ENCODE measurements around the gene HYAL2. TPM values are rescaled to one million over a fixed set of nuclear protein-coding genes. Genes with fewer than 3 reads are reported as not detected.
"Not testable (repeated sequence)": the region's sequence is repeated elsewhere in the genome, so short reads cannot be mapped to it uniquely, and the experiment has no call there.

The HYAL2 gene
- total RNA-seq, 2 experiments from 2014 or later, result 4.8 to 5.7 TPM

- Mint-ChIP-seq H3K4me3 (peak overlapping the region; percentile 78), H3K9me3 (no peaks in the 10 kb centered on the region), H3K27me3 (no peaks in the 10 kb centered on the region), H3K36me3 (no peaks in the 10 kb centered on the region), H3K4me1 (ENCODE audit: low read depth) (peaks cover 33% of the 10 kb centered on the region), H3K27ac (peak overlapping the region; percentile 16)
- intact Hi-C loops (cut with micrococcal nuclease), result loop anchor here (1.0 kb wide), 2 partner anchors 16 to 22 kb away; partner anchors contain the start of genes HYAL3 and NAA80
- CTCF ChIA-PET, result interaction anchor here (0.5 to 2.2 kb wide), 11 partner anchors 10 to 221 kb away, joined by 3 to 16 read pairs (median 4); partner anchors contain the start of genes HYAL3 and NAA80
- POLR2A ChIA-PET, result interaction anchor here (2.4 kb wide), 1 partner anchor 15 kb away, joined by 7 read pairs; no protein-coding TSS in a partner anchor
- peak; percentile 70 for DNase-seq
Measured at GRCh38 chr3:50320853-50321335, 1.7 kb downstream of the HYAL2 start.

GRCh38 chr3:50319894-50320625, 2.5 kb downstream of the HYAL2 start:
- H3K27me3 Mint-ChIP-seq, result no peaks in the 10 kb centered on the region

DNA sequence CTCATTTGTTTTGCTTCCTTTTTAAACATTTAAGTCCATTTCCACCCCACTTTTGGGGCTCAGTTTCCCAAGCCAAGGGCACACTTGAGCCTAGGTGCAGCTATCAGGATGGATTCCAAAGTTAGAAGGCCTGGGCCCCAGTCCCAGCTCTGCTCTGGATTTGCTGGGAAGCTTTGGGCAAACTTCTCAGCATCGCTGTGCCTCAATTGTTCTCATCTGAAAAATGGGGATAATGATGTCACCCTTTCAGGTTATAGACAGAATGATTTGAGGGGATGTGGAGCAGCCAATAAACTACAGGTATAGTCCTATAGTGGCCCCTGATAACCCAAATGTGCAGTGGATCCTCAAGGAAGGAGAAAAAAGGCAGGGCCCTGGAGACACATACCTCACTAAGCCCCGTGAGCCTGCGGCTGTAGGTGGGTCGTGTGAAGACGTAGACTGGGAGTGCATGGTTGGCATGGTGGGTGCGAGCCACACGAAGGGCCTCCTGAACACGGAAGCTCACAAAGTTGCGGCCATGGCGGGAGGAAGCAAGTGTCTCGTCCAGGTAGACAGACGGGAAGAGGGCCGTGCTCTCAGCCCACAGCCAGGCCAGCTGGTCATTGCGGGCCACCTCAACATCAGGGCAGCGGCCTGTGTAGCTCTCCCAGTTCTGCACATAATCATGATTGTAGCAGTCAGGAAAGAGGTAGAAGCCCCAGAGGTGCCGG, 3.2 kb downstream of the HYAL2 start:
- no peak for DNase-seq
- Mint-ChIP-seq H3K27me3 (no peaks in the 10 kb centered on the region), H3K27ac (no peak overlapping the region), H3K4me3 (no peak overlapping the region), H3K4me1 (ENCODE audit: low read depth) (peaks cover 33% of the 10 kb centered on the region), H3K36me3 (no peaks in the 10 kb centered on the region), H3K9me3 (no peaks in the 10 kb centered on the region)
- intact Hi-C loops (cut with micrococcal nuclease), result no loop called here
- CTCF ChIA-PET, result interaction anchor here (0.6 to 0.7 kb wide), 2 partner anchors 63 to 92 kb away, joined by 3 read pairs; no protein-coding TSS in a partner anchor
- POLR2A ChIA-PET, result interaction anchor here (1.4 to 2.4 kb wide), 3 partner anchors 9 to 20 kb away, joined by 4 to 7 read pairs (median 7); partner anchors contain the start of genes HYAL3, NAA80 and TUSC2

More at GRCh38 chr3:50319894-50320625, 2.5 kb downstream of the HYAL2 start:
- intact Hi-C loops (cut with micrococcal nuclease), result no loop called here
- no peak for DNase-seq
- no peaks in the 10 kb centered on the region for H3K36me3 Mint-ChIP-seq
- POLR2A ChIA-PET, result interaction anchor here (2.4 kb wide), 1 partner anchor 16 kb away, joined by 7 read pairs; no protein-coding TSS in a partner anchor
- H3K4me3 Mint-ChIP-seq, result peak overlapping the region; percentile 78
- CTCF ChIA-PET, result interaction anchor here (1.0 to 2.2 kb wide), 3 partner anchors 21 to 73 kb away, joined by 3 to 16 read pairs (median 3); partner anchors contain the start of genes HYAL3 and NAA80
- peaks cover 33% of the 10 kb centered on the region for H3K4me1 Mint-ChIP-seq (ENCODE audit: low read depth)
- no peaks in the 10 kb centered on the region for H3K9me3 Mint-ChIP-seq
- H3K27ac Mint-ChIP-seq, result no peak overlapping the region

- intact Hi-C loops (cut with micrococcal nuclease), result no loop called here
- CTCF ChIA-PET, result interaction anchor here (0.6 to 0.7 kb wide), 2 partner anchors 62 to 92 kb away, joined by 3 read pairs; no protein-coding TSS in a partner anchor
Measured at GRCh38 chr3:50318615-50319014, 3.9 kb downstream of the HYAL2 start.

GRCh38 chr3:50318163-50318562, 4.4 kb downstream of the HYAL2 start:
- Mint-ChIP-seq H3K27me3 (no peaks in the 10 kb centered on the region), H3K27ac (no peak overlapping the region), H3K4me3 (no peak overlapping the region), H3K36me3 (no peaks in the 10 kb centered on the region), H3K4me1 (ENCODE audit: low read depth) (peaks cover 32% of the 10 kb centered on the region), H3K9me3 (no peaks in the 10 kb centered on the region)
- intact Hi-C loops (cut with micrococcal nuclease), result no loop called here
- ChIA-PET POLR2A (interaction anchor here (1.4 to 2.2 kb wide), 2 partner anchors 10 to 18 kb away, joined by 4 to 7 read pairs; partner anchors contain the start of genes HYAL3, NAA80 and TUSC2), CTCF (interaction anchor here (2.4 kb wide), 1 partner anchor 8 kb away, joined by 8 read pairs; no protein-coding TSS in a partner anchor)
- no peak for DNase-seq

More at GRCh38 chr3:50318615-50319014, 3.9 kb downstream of the HYAL2 start:
- no peaks in the 10 kb centered on the region for H3K27me3 Mint-ChIP-seq
- H3K4me1 Mint-ChIP-seq (ENCODE audit: low read depth), result peaks cover 33% of the 10 kb centered on the region
- no peak overlapping the region for H3K27ac Mint-ChIP-seq
- H3K9me3 Mint-ChIP-seq, result no peaks in the 10 kb centered on the region
- no peaks in the 10 kb centered on the region for H3K36me3 Mint-ChIP-seq
- H3K4me3 Mint-ChIP-seq, result no peak overlapping the region
- POLR2A ChIA-PET, result interaction anchor here (1.4 to 2.4 kb wide), 3 partner anchors 9 to 19 kb away, joined by 4 to 7 read pairs (median 7); partner anchors contain the start of genes HYAL3, NAA80 and TUSC2
- no peak for DNase-seq

GRCh38 chr3:50317300-50317699, 5.2 kb downstream of the HYAL2 start:
- peaks cover 29% of the 10 kb centered on the region for H3K4me1 Mint-ChIP-seq (ENCODE audit: low read depth)

DNA sequence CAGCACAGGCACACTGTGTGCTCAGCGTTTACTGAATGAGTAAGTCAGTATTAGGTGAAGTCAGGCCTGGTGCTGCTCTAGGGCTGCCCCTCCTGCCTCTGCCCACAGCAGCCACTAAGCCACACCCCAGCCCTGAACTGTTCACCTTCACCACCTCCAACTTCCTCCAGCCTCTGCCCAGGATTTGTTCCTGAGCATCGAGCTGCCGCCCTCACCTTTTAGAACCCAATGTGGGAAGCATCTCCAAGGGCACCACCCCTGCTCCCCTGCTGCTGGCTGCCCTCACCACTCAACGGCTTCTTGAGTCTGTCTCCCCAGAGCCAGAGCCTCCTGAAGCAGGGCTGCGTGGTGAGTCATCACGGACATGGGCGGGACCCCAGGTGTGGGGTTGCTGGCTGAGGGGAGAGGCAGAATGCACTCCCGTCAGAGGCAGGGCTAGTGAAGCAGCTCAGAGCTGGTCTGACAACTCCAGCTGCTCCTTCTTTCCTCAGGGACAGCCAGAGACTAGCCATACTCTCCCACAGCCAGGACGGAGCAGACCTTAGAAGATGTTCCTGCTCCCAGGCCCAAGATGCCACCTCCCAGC, 5.8 kb downstream of the HYAL2 start:
- Mint-ChIP-seq H3K9me3 (no peaks in the 10 kb centered on the region), H3K27ac (peak overlapping the region; percentile 81)

More at GRCh38 chr3:50317300-50317699, 5.2 kb downstream of the HYAL2 start:
- H3K27ac Mint-ChIP-seq, result peak overlapping the region; percentile 81
- no peak for DNase-seq
- no peaks in the 10 kb centered on the region for H3K27me3 Mint-ChIP-seq
- POLR2A ChIA-PET, result interaction anchor here (2.2 kb wide), 1 partner anchor 11 kb away, joined by 7 read pairs; the partner anchor contains the start of gene TUSC2
- no peaks in the 10 kb centered on the region for H3K9me3 Mint-ChIP-seq
- no peak overlapping the region for H3K4me3 Mint-ChIP-seq
- intact Hi-C loops (cut with micrococcal nuclease), result no loop called here
- CTCF ChIA-PET, result interaction anchor here (2.4 kb wide), 1 partner anchor 9 kb away, joined by 8 read pairs; no protein-coding TSS in a partner anchor
- no peaks in the 10 kb centered on the region for H3K36me3 Mint-ChIP-seq

DNA sequence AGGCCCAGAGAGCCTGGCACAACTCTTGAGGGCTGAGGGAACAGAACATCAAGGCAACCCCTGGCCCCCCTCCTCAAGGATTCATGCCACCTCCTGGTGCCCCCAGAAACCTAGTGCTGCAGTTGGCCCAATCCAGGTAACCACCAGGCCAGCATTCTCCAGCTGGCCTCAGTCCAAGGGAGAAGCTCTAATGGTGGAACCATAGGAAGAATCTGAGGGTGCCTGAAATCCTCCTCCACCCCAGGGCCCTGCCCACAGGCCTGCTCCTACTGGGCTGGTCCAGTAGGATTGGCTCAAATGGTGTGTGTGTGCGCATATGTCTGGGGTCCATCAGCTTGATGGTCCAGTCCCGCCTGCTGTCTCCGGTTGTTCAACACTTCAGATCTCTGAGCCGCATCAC, 7.7 kb downstream of the HYAL2 start:
- ChIA-PET CTCF (interaction anchor here (1.0 to 2.5 kb wide), 3 partner anchors 10 to 40 kb away, joined by 3 to 13 read pairs (median 3); partner anchors contain the start of gene LSMEM2), POLR2A (interaction anchor here (1.3 to 1.4 kb wide), 2 partner anchors 15 to 22 kb away, joined by 4 to 5 read pairs; partner anchors contain the start of genes HYAL3 and NAA80)
- H3K27ac Mint-ChIP-seq, result no peak overlapping the region
- DNase-seq, result no peak
- H3K9me3 Mint-ChIP-seq, result no peaks in the 10 kb centered on the region
- no peak overlapping the region for H3K4me3 Mint-ChIP-seq
- H3K4me1 Mint-ChIP-seq (ENCODE audit: low read depth), result peaks cover 22% of the 10 kb centered on the region
- H3K36me3 Mint-ChIP-seq, result peaks cover 3% of the 10 kb centered on the region
- intact Hi-C loops (cut with micrococcal nuclease), result no loop called here
- H3K27me3 Mint-ChIP-seq, result no peaks in the 10 kb centered on the region

More for the DNA sequence above, 5.8 kb downstream of the HYAL2 start:
- peak; percentile 82 for DNase-seq
- Mint-ChIP-seq H3K4me1 (ENCODE audit: low read depth) (peaks cover 29% of the 10 kb centered on the region), H3K36me3 (no peaks in the 10 kb centered on the region), H3K27me3 (no peaks in the 10 kb centered on the region), H3K4me3 (peak overlapping the region; percentile 20)
- intact Hi-C loops (cut with micrococcal nuclease), result loop anchor here (1.0 kb wide), 1 partner anchor 12 kb away; no protein-coding TSS in a partner anchor
- POLR2A ChIA-PET, result no interaction called here
- CTCF ChIA-PET, result interaction anchor here (2.4 kb wide), 1 partner anchor 9 kb away, joined by 8 read pairs; no protein-coding TSS in a partner anchor

GRCh38 chr3:50314342-50314741, 8.2 kb downstream of the HYAL2 start:
- H3K9me3 Mint-ChIP-seq, result no peaks in the 10 kb centered on the region
- ChIA-PET CTCF (interaction anchor here (2.5 kb wide), 1 partner anchor 10 kb away, joined by 13 read pairs; no protein-coding TSS in a partner anchor), POLR2A (interaction anchor here (1.3 to 1.4 kb wide), 2 partner anchors 15 to 23 kb away, joined by 4 to 5 read pairs; partner anchors contain the start of genes HYAL3 and NAA80)
- peaks cover 3% of the 10 kb centered on the region for H3K36me3 Mint-ChIP-seq
- H3K4me3 Mint-ChIP-seq, result no peak overlapping the region
- no peaks in the 10 kb centered on the region for H3K27me3 Mint-ChIP-seq
- intact Hi-C loops (cut with micrococcal nuclease), result no loop called here
- H3K4me1 Mint-ChIP-seq (ENCODE audit: low read depth), result peaks cover 18% of the 10 kb centered on the region
- no peak for DNase-seq
- H3K27ac Mint-ChIP-seq, result no peak overlapping the region

DNA sequence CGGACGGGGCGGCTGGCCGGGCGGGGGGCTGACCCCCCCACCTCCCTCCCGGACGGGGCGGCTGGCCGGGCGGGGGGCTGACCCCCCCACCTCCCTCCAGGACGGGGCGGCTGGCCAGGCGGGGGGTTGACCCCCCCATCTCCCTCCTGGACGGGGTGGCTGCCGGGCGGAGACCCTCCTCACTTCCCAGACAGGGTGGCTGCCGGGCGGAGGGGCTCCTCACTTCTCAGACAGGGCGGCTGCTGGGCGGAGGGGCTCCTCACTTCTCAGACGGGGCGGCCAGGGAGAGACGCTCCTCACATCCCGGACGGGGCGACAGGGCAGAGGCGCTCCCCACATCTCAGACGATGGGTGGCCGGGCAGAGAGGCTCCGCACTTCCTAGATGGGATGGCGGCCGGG, 10.5 kb downstream of the HYAL2 start:
- CTCF ChIA-PET; H3K27ac Mint-ChIP-seq; H3K36me3 Mint-ChIP-seq; intact Hi-C loops (cut with micrococcal nuclease); H3K9me3 Mint-ChIP-seq; H3K4me3 Mint-ChIP-seq; DNase-seq; POLR2A ChIA-PET; H3K27me3 Mint-ChIP-seq: not testable (repeated sequence)
- H3K4me1 Mint-ChIP-seq (ENCODE audit: low read depth), result peaks cover 11% of the 10 kb centered on the region

DNA sequence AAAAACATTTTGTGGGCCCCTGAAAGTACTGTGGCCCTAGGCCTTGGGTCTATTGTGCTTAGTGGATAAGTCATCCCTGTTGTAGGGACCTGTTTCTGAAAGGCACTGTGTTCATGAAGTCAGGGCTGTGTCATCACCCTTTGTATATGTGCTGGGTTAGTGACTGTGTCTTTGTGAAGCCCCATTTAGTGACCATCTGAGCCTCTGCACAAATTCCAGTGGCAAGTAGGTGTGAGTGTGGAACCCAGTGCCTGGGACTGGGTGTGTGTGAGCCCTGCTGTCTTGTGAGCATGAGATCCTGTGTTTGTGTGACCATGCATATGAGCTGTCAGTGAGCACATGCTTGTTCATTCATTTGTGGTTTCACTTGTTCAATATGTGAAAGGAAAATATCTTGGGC, 17.9 kb downstream of the HYAL2 start:
- intact Hi-C loops (cut with micrococcal nuclease), result loop anchor here (1.0 kb wide), 1 partner anchor 12 kb away; no protein-coding TSS in a partner anchor
- DNase-seq, result peak; percentile 37
- Mint-ChIP-seq H3K9me3 (peaks cover 4% of the 10 kb centered on the region), H3K4me1 (ENCODE audit: low read depth) (peaks cover 19% of the 10 kb centered on the region), H3K4me3 (no peak overlapping the region), H3K36me3 (peaks cover 1% of the 10 kb centered on the region), H3K27me3 (no peaks in the 10 kb centered on the region), H3K27ac (no peak overlapping the region)
- CTCF ChIA-PET, result interaction anchor here (1.8 kb wide), 1 partner anchor 19 kb away, joined by 6 read pairs; no protein-coding TSS in a partner anchor
- POLR2A ChIA-PET, result interaction anchor here (0.9 kb wide), 1 partner anchor 33 kb away, joined by 4 read pairs; no protein-coding TSS in a partner anchor

All from activated CD4-positive, alpha-beta memory T cell treated with anti-CD3 and anti-CD28 coated beads for 36 hours (primary cell).